ENCODE data around the gene DIAPH3. TPM values are rescaled to one million over a fixed set of nuclear protein-coding genes. Genes with fewer than 3 reads are reported as not detected.
A peak's percentile ranks its signal among the peaks of the same experiment; 100 is the strongest.

DIAPH3 gene
- total RNA-seq, 1 experiment from 2014 or later = 62.3 TPM

GRCh38 chr13:59865398-59865797 is 298.3 kb downstream of the DIAPH3 start:
- H3K4me3 ChIP-seq (ENCODE audit: low read depth, low read length, poor library complexity, severe bottlenecking) = no peak overlapping the region
- no peak for TF ChIP-seq CTCF (conservative IDR thresholded peaks at IDR 0.05; ENCODE audit: low read depth, low read length)
- TF ChIP-seq EZH2 (IDR thresholded peaks at IDR 0.05; ENCODE audit: borderline replicate concordance, low read depth, low read length, poor library complexity, severe bottlenecking) = no peak
- no peak overlapping the region for H3K27ac ChIP-seq (ENCODE audit: low read depth, low read length, poor library complexity, severe bottlenecking)
- ChIA-PET CTCF (no interaction called here), POLR2A (ENCODE audit: low non-redundant PET) (no interaction called here)
- H3K36me3 ChIP-seq (ENCODE audit: insufficient read depth, low read length, poor library complexity, severe bottlenecking) = peaks cover 7% of the 10 kb centered on the region
- H3K4me1 ChIP-seq (ENCODE audit: insufficient read depth, low read length, poor library complexity, severe bottlenecking) = peaks cover 14% of the 10 kb centered on the region
- peak; percentile 43 for DNase-seq (ENCODE audit: low spot score)
- no peaks in the 10 kb centered on the region for H3K27me3 ChIP-seq (replicated peaks; ENCODE audit: insufficient read depth, low read depth, low read length, poor library complexity)
- BruUV-seq (replicated peaks) = no TSS peak
- H3K9me3 ChIP-seq (ENCODE audit: low read depth, low read length, poor library complexity, severe bottlenecking) = no peaks in the 10 kb centered on the region
- intact Hi-C loops (cut with micrococcal nuclease; ENCODE audit: unreplicated experiment) = no loop called here

- H3K36me3 ChIP-seq (ENCODE audit: insufficient read depth, low read length, poor library complexity, severe bottlenecking) = peaks cover 7% of the 10 kb centered on the region
- intact Hi-C loops (cut with micrococcal nuclease; ENCODE audit: unreplicated experiment) = no loop called here
- BruUV-seq (replicated peaks) = no TSS peak
- no peak overlapping the region for H3K27ac ChIP-seq (ENCODE audit: low read depth, low read length, poor library complexity, severe bottlenecking)
- CTCF ChIA-PET = no interaction called here
- peaks cover 14% of the 10 kb centered on the region for H3K4me1 ChIP-seq (ENCODE audit: insufficient read depth, low read length, poor library complexity, severe bottlenecking)
- no peaks in the 10 kb centered on the region for H3K27me3 ChIP-seq (replicated peaks; ENCODE audit: insufficient read depth, low read depth, low read length, poor library complexity)
- no peak overlapping the region for H3K4me3 ChIP-seq (ENCODE audit: low read depth, low read length, poor library complexity, severe bottlenecking)
- TF ChIP-seq EZH2 (IDR thresholded peaks at IDR 0.05; ENCODE audit: borderline replicate concordance, low read depth, low read length, poor library complexity, severe bottlenecking) = no peak
- TF ChIP-seq CTCF (conservative IDR thresholded peaks at IDR 0.05; ENCODE audit: low read depth, low read length) = no peak
- POLR2A ChIA-PET (ENCODE audit: low non-redundant PET) = no interaction called here
- DNase-seq (ENCODE audit: low spot score) = no peak
- no peaks in the 10 kb centered on the region for H3K9me3 ChIP-seq (ENCODE audit: low read depth, low read length, poor library complexity, severe bottlenecking)
These were observed 300.1 kb downstream of the DIAPH3 start for GRCh38 chr13:59863621-59864020.

- Histone ChIP-seq H3K27ac (ENCODE audit: low read depth, low read length, poor library complexity, severe bottlenecking) (peak overlapping the region; percentile 18), H3K4me1 (ENCODE audit: insufficient read depth, low read length, poor library complexity, severe bottlenecking) (peaks cover 14% of the 10 kb centered on the region), H3K9me3 (ENCODE audit: low read depth, low read length, poor library complexity, severe bottlenecking) (no peaks in the 10 kb centered on the region), H3K36me3 (ENCODE audit: insufficient read depth, low read length, poor library complexity, severe bottlenecking) (peaks cover 7% of the 10 kb centered on the region), H3K27me3 (replicated peaks; ENCODE audit: insufficient read depth, low read depth, low read length, poor library complexity) (no peaks in the 10 kb centered on the region), H3K4me3 (ENCODE audit: low read depth, low read length, poor library complexity, severe bottlenecking) (no peak overlapping the region)
- intact Hi-C loops (cut with micrococcal nuclease; ENCODE audit: unreplicated experiment) = no loop called here
- ChIA-PET POLR2A (ENCODE audit: low non-redundant PET) (no interaction called here), CTCF (no interaction called here)
- peak; percentile 33 for DNase-seq (ENCODE audit: low spot score)
- TF ChIP-seq CTCF (conservative IDR thresholded peaks at IDR 0.05; ENCODE audit: low read depth, low read length) = no peak
- TF ChIP-seq EZH2 (IDR thresholded peaks at IDR 0.05; ENCODE audit: borderline replicate concordance, low read depth, low read length, poor library complexity, severe bottlenecking) = no peak
- BruUV-seq (replicated peaks) = no TSS peak
These were observed 302.1 kb downstream of the DIAPH3 start for GRCh38 chr13:59861676-59862075.

Measured in A673 (cell line).